GM06990 (cell line): ENCODE data around the gene GCK.

ENCODE experiments used
- DNase-seq: peaks from one replicate; pipeline ENCODE4 v3.0.0-alpha.2; 2011; ENCODE audit not compliant: insufficient read length; ENCODE audit errors: extremely low read depth
- H3K27me3 ChIP-seq: replicated peaks from 2 replicates; pipeline ENCODE4 v1.6.0; 2011; ENCODE audit warnings: low read length; ENCODE audit not compliant: control insufficient read depth, insufficient read depth
- H3K36me3 ChIP-seq: 2 replicates; pipeline ENCODE4 v1.5.1; 2011; ENCODE audit warnings: low read length; ENCODE audit not compliant: control insufficient read depth, insufficient read depth
- H3K4me3 ChIP-seq: replicated peaks from 2 replicates; pipeline ENCODE4 v1.5.1; 2011; ENCODE audit warnings: low read depth, mild to moderate bottlenecking, control low read depth, low read length
- CTCF ChIP-seq: IDR thresholded peaks from 2 replicates; pipeline ENCODE4 v1.5.1; 2011; ENCODE audit warnings: low read length, control low read depth, mild to moderate bottlenecking, inconsistent platforms; ENCODE audit not compliant: insufficient read depth, poor library complexity, severe bottlenecking

GCK gene

GRCh38 chr7:44155191-44156185 is 33.8 kb downstream of the GCK start:
- H3K27me3 ChIP-seq, result no peaks in the 10 kb centered on the region
- no peak overlapping the region for H3K4me3 ChIP-seq
- H3K36me3 ChIP-seq, result no peaks in the 10 kb centered on the region
- TF ChIP-seq CTCF, result no peak
- DNase-seq, result no peak

DNA sequence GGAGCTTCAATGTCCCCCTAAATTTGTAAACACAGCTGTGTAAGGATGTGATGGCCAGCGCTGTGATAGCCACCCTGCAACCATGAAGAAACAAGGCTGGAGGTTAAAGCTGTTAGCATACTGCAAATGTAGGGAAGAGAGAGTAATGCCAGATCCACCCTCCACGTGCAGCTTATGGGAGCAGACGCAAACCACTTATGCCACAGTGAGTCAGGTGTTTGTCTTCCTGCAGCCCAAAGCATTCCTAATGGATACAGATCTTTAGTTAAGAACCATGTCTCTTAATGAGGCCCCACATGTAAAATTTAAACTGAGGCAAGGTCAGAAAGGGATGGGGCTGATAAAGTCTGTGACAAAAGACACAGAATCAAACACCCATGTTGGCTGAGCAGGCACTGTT is 34.5 kb downstream of the GCK start:
- no peak for TF ChIP-seq CTCF
- no peak overlapping the region for H3K4me3 ChIP-seq
- DNase-seq, result no peak

GRCh38 chr7:44153948-44154335 is 35.3 kb downstream of the GCK start:
- Histone ChIP-seq H3K4me3 (no peak overlapping the region), H3K36me3 (no peaks in the 10 kb centered on the region), H3K27me3 (no peaks in the 10 kb centered on the region)
- no peak for TF ChIP-seq CTCF
- no peak for DNase-seq

More for the DNA sequence above, 34.5 kb downstream of the GCK start:
- H3K36me3 ChIP-seq, result no peaks in the 10 kb centered on the region
- H3K27me3 ChIP-seq, result no peaks in the 10 kb centered on the region

GRCh38 chr7:44152971-44153947 is 36.0 kb downstream of the GCK start:
- TF ChIP-seq CTCF, result no peak
- DNase-seq, result no peak
- Histone ChIP-seq H3K36me3 (no peaks in the 10 kb centered on the region), H3K27me3 (no peaks in the 10 kb centered on the region), H3K4me3 (no peak overlapping the region)

GRCh38 chr7:44151956-44152355 is 37.3 kb downstream of the GCK start:
- Histone ChIP-seq H3K4me3 (no peak overlapping the region), H3K36me3 (no peaks in the 10 kb centered on the region), H3K27me3 (no peaks in the 10 kb centered on the region)
- DNase-seq, result no peak
- TF ChIP-seq CTCF, result no peak
